HepG2 (cell line): ENCODE results near the gene MED15. TPM values are rescaled to one million over a fixed set of nuclear protein-coding genes. Genes with fewer than 3 reads are reported as not detected.
A peak's percentile ranks its signal among the peaks of the same experiment; 100 is the strongest.

Experiments
- ATAC-seq: fragments of 200-7000 bp; cut with Tn5 transposase; 3 replicates; pipeline ENCODE4 v1.9.1; 2020; ENCODE audit warnings: mild to moderate bottlenecking, moderate library complexity
- BruUV-seq: library from RNA; stranded (reverse); fragments of 400-500 nt; replicated peaks from 2 replicates; lab custom pipeline; 2021; lab: Mats Ljungman, UMichigan
- CTCF ChIA-PET: fragments of 300-600 bp; formaldehyde crosslinking; extraction: SDS; loops from one replicate; lab custom pipeline; 2021; ENCODE audit warnings: low total read pairs, inconsistent platforms, low intra/inter-chr PET ratio; lab: Yijun Ruan, JAX
- POLR2A ChIA-PET: fragments of 350-600 bp; sonication (Branson Sonifier 250); formaldehyde crosslinking; loops from one replicate; lab custom pipeline; 2020; ENCODE audit warnings: antibody characterized with exemption, inconsistent platforms; lab: Yijun Ruan, JAX
- DNase-seq: peaks from one replicate; pipeline ENCODE4 v3.0.0-alpha.2; 2015; ENCODE audit warnings: low spot score
- FAIRE-seq: peaks from 3 replicates; lab custom pipeline; 2011; peaks lifted over from hg19 to GRCh38; lab: Jason Lieb, UNC
- H2AFZ ChIP-seq: one replicate; pipeline ENCODE4 v1.6.1; 2011; ENCODE audit warnings: low read length, inconsistent platforms
- H3K27ac ChIP-seq: fragments of 300-600 bp; 3 replicates; pipeline ENCODE4 v1.8.0; 2011; ENCODE audit warnings: mixed run types, mild to moderate bottlenecking, mixed read lengths, low read length, inconsistent platforms; ENCODE audit not compliant: insufficient read depth; ENCODE audit errors: extremely low read length
- H3K27me3 ChIP-seq, 2 experiments: fragments of 200-600 bp in 1 of 2; 2 replicates in 1 of 2; 3 replicates in 1 of 2; pipeline versions ENCODE4 v1.6.0 to v1.8.0; 2011; ENCODE audit warnings: low read length in 2 of 2, mild to moderate bottlenecking in 2 of 2, moderate library complexity in 2 of 2, inconsistent platforms in 1 of 2; ENCODE audit not compliant: insufficient read depth in 2 of 2, control insufficient read depth in 1 of 2
- H3K36me3 ChIP-seq, 2 experiments: fragments of 200-600 bp in 1 of 2; replicated peaks in 1 of 2; 2 replicates in 1 of 2; 3 replicates in 1 of 2; pipeline versions ENCODE4 v1.5.1 to v1.8.0; 2011; ENCODE audit warnings: low read length in 2 of 2, inconsistent platforms in 1 of 2; ENCODE audit not compliant: insufficient read depth in 2 of 2, control insufficient read depth in 1 of 2
- H3K4me1 ChIP-seq: 2 replicates; pipeline ENCODE4 v1.5.1; 2012; ENCODE audit warnings: low read length, inconsistent platforms; ENCODE audit not compliant: insufficient read depth
- H3K4me2 ChIP-seq: 2 replicates; pipeline ENCODE4 v1.6.0; 2011; ENCODE audit warnings: low read depth, low read length, inconsistent platforms
- H3K4me3 ChIP-seq, 3 experiments: fragments of 200-600 bp in 1 of 3; sonication (generic), shearing (Covaris generic) in 1 of 3; replicated peaks in 1 of 3; 2 replicates each; pipeline ENCODE4 v1.5.1; 2011 to 2016; ENCODE audit warnings: low read length in 3 of 3, inconsistent platforms in 2 of 3, low read depth in 2 of 3, mild to moderate bottlenecking in 2 of 3, control low read depth in 1 of 3, mixed read lengths in 1 of 3; ENCODE audit not compliant: insufficient read depth in 1 of 3
- H3K79me2 ChIP-seq: one replicate; pipeline ENCODE4 v1.6.1; 2011; ENCODE audit warnings: low read length, inconsistent platforms; ENCODE audit not compliant: insufficient read depth
- H3K9ac ChIP-seq: 2 replicates; pipeline ENCODE4 v1.6.0; 2011; ENCODE audit warnings: mild to moderate bottlenecking, low read depth, low read length, inconsistent platforms; ENCODE audit not compliant: insufficient read depth
- H3K9me3 ChIP-seq: 2 replicates; pipeline ENCODE4 v1.5.1; 2012; ENCODE audit warnings: mild to moderate bottlenecking, low read length
- H4K20me1 ChIP-seq: 2 replicates; pipeline ENCODE4 v1.6.0; 2011; ENCODE audit warnings: inconsistent platforms, mild to moderate bottlenecking, low read length, moderate library complexity; ENCODE audit not compliant: insufficient read depth
- ARNTL ChIP-seq: sonication (generic); formaldehyde crosslinking; IDR thresholded peaks from 2 replicates; pipeline ENCODE4 v1.4.0; 2020; ENCODE audit warnings: mild to moderate bottlenecking, missing genetic modification reagents
- BRD4 ChIP-seq: sonication (generic); formaldehyde crosslinking; IDR thresholded peaks from 2 replicates; pipeline ENCODE4 v1.4.0; 2020; ENCODE audit warnings: missing genetic modification reagents
- CAMTA2 ChIP-seq: sonication (generic); formaldehyde crosslinking; IDR thresholded peaks from 2 replicates; pipeline ENCODE4 v1.4.0; 2020; ENCODE audit warnings: mild to moderate bottlenecking, missing genetic modification reagents, borderline replicate concordance
- CTCF ChIP-seq: sonication (generic); formaldehyde crosslinking; IDR thresholded peaks from 2 replicates; pipeline ENCODE4 v1.5.0; 2020; ENCODE audit warnings: mild to moderate bottlenecking, missing genetic modification reagents, moderate library complexity
- DR1 ChIP-seq: sonication (generic); formaldehyde crosslinking; IDR thresholded peaks from 2 replicates; pipeline ENCODE4 v1.8.0; 2021; ENCODE audit warnings: mild to moderate bottlenecking, missing genetic modification reagents, inconsistent platforms
- FOSL2 ChIP-seq: sonication (generic); formaldehyde crosslinking; IDR thresholded peaks from 2 replicates; pipeline ENCODE4 v1.4.0; 2020; ENCODE audit warnings: missing genetic modification reagents
- HNRNPH1 ChIP-seq: fragments of 200-400 bp; formaldehyde crosslinking; optimal IDR thresholded peaks from 2 replicates; pipeline ENCODE3; 2017; ENCODE audit warnings: mild to moderate bottlenecking, low read depth, low read length
- MLLT10 ChIP-seq: sonication (generic); formaldehyde crosslinking; IDR thresholded peaks from 2 replicates; pipeline ENCODE4 v1.4.0; 2020; ENCODE audit warnings: missing genetic modification reagents
- NPAS2 ChIP-seq: sonication (generic); formaldehyde crosslinking; IDR thresholded peaks from 2 replicates; pipeline ENCODE4 v1.8.0; 2022; ENCODE audit warnings: mild to moderate bottlenecking, missing genetic modification reagents, borderline replicate concordance
- TBL1XR1 ChIP-seq: fragments of 150-350 bp; IDR thresholded peaks from 2 replicates; pipeline ENCODE4 v1.6.1; 2014; ENCODE audit warnings: borderline replicate concordance, low read length; ENCODE audit not compliant: partially characterized antibody
- ZBTB38 ChIP-seq: sonication (generic); formaldehyde crosslinking; IDR thresholded peaks from 2 replicates; pipeline ENCODE4 v1.5.1; 2020; ENCODE audit warnings: mild to moderate bottlenecking, missing genetic modification reagents
- ZFP82 ChIP-seq: sonication (generic); formaldehyde crosslinking; IDR thresholded peaks from 2 replicates; pipeline ENCODE4 v1.5.1; 2020; ENCODE audit warnings: mild to moderate bottlenecking, missing genetic modification reagents, borderline replicate concordance
- ZNF784 ChIP-seq: sonication (generic); formaldehyde crosslinking; IDR thresholded peaks from 2 replicates; pipeline ENCODE4 v1.5.1; 2020; ENCODE audit warnings: missing genetic modification reagents, mild to moderate bottlenecking, borderline replicate concordance
- WGBS: methylation state at CpG from one replicate; pipeline ENCODE4 v1.1.6; 2017; ENCODE audit warnings: low lambda C conversion rate; 5-methylcytosine and 5-hydroxymethylcytosine counted together
- in situ Hi-C: cut with HindIII; loops from 2 replicates; pipeline ENCODE4 v1.10.0; 2017; ENCODE audit warnings: low pct_unique_long_range_greater_than_20kb; ENCODE audit not compliant: extremely low pct_ligation_motif_present
- intact Hi-C: fragments of 100-400 bp; cut with micrococcal nuclease; formaldehyde crosslinking; loops from one replicate; pipeline ENCODE4 v1.10.0; 2022; ENCODE audit not compliant: unreplicated experiment
- polyA plus RNA-seq, 8 experiments: library from polyadenylated mRNA; depleted of rRNA in 3 of 8; stranded (reverse) in 7 of 8; unstranded in 1 of 8; fragments of >200 nt; fragmentation: Illumina TruSeq in 4 of 8; extraction: Trizol in 4 of 8; gene quantifications; 2 replicates each; pipeline versions ENCODE4 v1.2.1 to v1.2.3, GENCODE V29; 2011 to 2016; ENCODE audit warnings: low read depth in 4 of 8, missing spikeins in 1 of 8, mixed read lengths in 1 of 8; ENCODE audit not compliant: insufficient read depth in 1 of 8
- total RNA-seq, 5 experiments: library from RNA; depleted of rRNA; stranded (reverse); fragments of >200 nt; fragmentation: Illumina TruSeq; extraction: Trizol; gene quantifications; 2 replicates each; pipeline ENCODE4 v1.2.3, GENCODE V29; 2016; ENCODE audit warnings: low read depth in 1 of 5

Gene MED15
- total and polyA plus RNA-seq, 2 of the 13 experiments (the other 11 are each of a cell fraction or from before 2014, with no cell fraction given), result 14.3 to 27.0 TPM

- ATAC-seq, result peak; percentile 38; the same call in 2 of the 3 replicates
- no peak for TF ChIP-seq MLLT10
- 0 out of 2 replicates have a peak, but pooled peaks have one; percentile 49 for TF ChIP-seq ZBTB38 (CRISPR knock-in tag)
- peak; percentile 37; the same call in 1 of the 2 replicates for TF ChIP-seq FOSL2 (CRISPR knock-in tag)
- DNase-seq, result no peak
- peaks cover 74% of the 10 kb centered on the region for H3K79me2 ChIP-seq
- no peak overlapping the region for H2AFZ ChIP-seq
- peaks cover 15 to 58% of the 10 kb centered on the region in 2 experiments; a peak in 4 of 5 replicates for H3K36me3 ChIP-seq
- in situ Hi-C loops (no loop called here), intact Hi-C loops (no loop called here)
- no peaks in the 10 kb centered on the region for H3K9me3 ChIP-seq
- peak overlapping the region; percentile 15; the same call in 1 of the 2 replicates for H3K4me2 ChIP-seq
- ChIA-PET CTCF (no interaction called here), POLR2A (interaction anchor here (0.8 to 1.3 kb wide), 2 partner anchors 18 to 21 kb away, joined by 3 to 5 read pairs; no protein-coding TSS in a partner anchor)
- no peaks in the 10 kb centered on the region for H3K27me3 ChIP-seq
- peak overlapping the region; percentile 16 for H3K27ac ChIP-seq
- no peak overlapping the region for H3K4me3 ChIP-seq
- H3K4me1 ChIP-seq, result peaks cover 33% of the 10 kb centered on the region
- 94% methylated on average over 14 of the region's 15 CpGs for WGBS
- no TSS peak for BruUV-seq
- FAIRE-seq, result no peak
- H3K9ac ChIP-seq, result no peak overlapping the region
- H4K20me1 ChIP-seq, result peaks cover 51% of the 10 kb centered on the region
Measured at GRCh38 chr22:20530368-20531153, 23.2 kb downstream of the MED15 start.

- Histone ChIP-seq H3K4me3 (no peak overlapping the region), H3K27me3 (no peaks in the 10 kb centered on the region), H3K79me2 (peaks cover 69% of the 10 kb centered on the region), H4K20me1 (peaks cover 51% of the 10 kb centered on the region), H3K36me3 (peaks cover 15 to 57% of the 10 kb centered on the region in 2 experiments; a peak in 4 of 5 replicates), H3K27ac (peak overlapping the region; percentile 16), H3K9me3 (no peaks in the 10 kb centered on the region), H3K4me2 (peak overlapping the region; percentile 15; the same call in 1 of the 2 replicates), H2AFZ (no peak overlapping the region), H3K9ac (no peak overlapping the region), H3K4me1 (peaks cover 33% of the 10 kb centered on the region)
- DNase-seq (no peak), ATAC-seq (no peak), FAIRE-seq (no peak)
- in situ Hi-C loops (no loop called here), intact Hi-C loops (no loop called here)
- ChIA-PET CTCF (no interaction called here), POLR2A (interaction anchor here (0.8 to 1.3 kb wide), 2 partner anchors 19 to 22 kb away, joined by 3 to 5 read pairs; no protein-coding TSS in a partner anchor)
- BruUV-seq, result no TSS peak
- TF ChIP-seq ZFP82 (CRISPR knock-in tag), result no peak
- TF ChIP-seq DR1 (CRISPR knock-in tag), result no peak
- no peak for TF ChIP-seq CAMTA2 (CRISPR knock-in tag)
- no peak for TF ChIP-seq ARNTL
- no peak for TF ChIP-seq NPAS2 (CRISPR knock-in tag)
- no peak for TF ChIP-seq TBL1XR1
- no peak for TF ChIP-seq ZBTB38 (CRISPR knock-in tag)
- no peak for TF ChIP-seq BRD4 (CRISPR knock-in tag)
- no peak for TF ChIP-seq ZNF784 (CRISPR knock-in tag)
- no peak for TF ChIP-seq HNRNPH1
- TF ChIP-seq CTCF (CRISPR knock-in tag), result no peak
- 17% methylated on average over 1 of the region's 1 CpG for WGBS
Measured at GRCh38 chr22:20531154-20531403, 23.7 kb downstream of the MED15 start.
